Left kidney (tissue), 2 donors: ENCODE measurements around the gene MEOX1. TPM values are rescaled to one million over a fixed set of nuclear protein-coding genes. Genes with fewer than 3 reads are reported as not detected.

ENCODE experiments used
- DNase-seq: peaks from one replicate; pipeline ENCODE4 v3.0.0-alpha.2; 2013
- polyA plus RNA-seq: library from polyadenylated mRNA; unstranded; fragments of 120-200 nt; gene quantifications from one replicate; pipeline ENCODE4 v1.2.1, GENCODE V29; 2013; ENCODE audit not compliant: insufficient read length

MEOX1 gene
- polyA plus RNA-seq, 1 donor: 15.5 TPM

- DNase-seq: peak; percentile 67
Measured at GRCh38 chr17:43591779-43592562, 69.8 kb downstream of the MEOX1 start.

- no peak for DNase-seq
Measured at GRCh38 chr17:43591001-43591400, 70.7 kb downstream of the MEOX1 start.

Other genes starting within 250 kb of the MEOX1 start
- gene DHX8, start 177.9 kb downstream of the MEOX1 start, polyA plus RNA-seq: 45.2 TPM
- 43.6 TPM for gene ETV4, start 115.6 kb downstream of the MEOX1 start, polyA plus RNA-seq
- gene SOST, start 96.9 kb upstream of the MEOX1 start, polyA plus RNA-seq: 30.9 TPM
- gene DUSP3, start 117.1 kb upstream of the MEOX1 start, polyA plus RNA-seq: 58.5 TPM
- 0.10 TPM for gene CFAP97D1, start 118.5 kb upstream of the MEOX1 start, polyA plus RNA-seq
- gene MPP3, start 171.2 kb upstream of the MEOX1 start, polyA plus RNA-seq: 13.6 TPM
- gene CD300LG, start 185.3 kb upstream of the MEOX1 start, polyA plus RNA-seq: 0.70 TPM
- gene MPP2, start 245.6 kb upstream of the MEOX1 start, polyA plus RNA-seq: 6.4 TPM